Jurkat, Clone E6-1 (cell line): ENCODE data around the gene KNSTRN.
A peak's percentile ranks its signal among the peaks of the same experiment; 100 is the strongest.

Experiments used
- DNase-seq: peaks from one replicate; pipeline ENCODE4 v3.0.0-alpha.2; 2011; ENCODE audit warnings: low read depth, low spot score
- H3K4me3 ChIP-seq: 2 replicates; pipeline ENCODE4 v1.5.1; 2011; ENCODE audit warnings: mild to moderate bottlenecking, low read length, control low read depth, moderate library complexity

The KNSTRN gene

GRCh38 chr15:40420071-40420713 lies 37.7 kb downstream of the KNSTRN start:
- no peak for DNase-seq
- no peak overlapping the region for H3K4me3 ChIP-seq

- no peak for DNase-seq
These were observed 38.3 kb downstream of the KNSTRN start for GRCh38 chr15:40420793-40421192.

GRCh38 chr15:40421246-40422157 lies 39.0 kb downstream of the KNSTRN start:
- peak; percentile 54 for DNase-seq
- H3K4me3 ChIP-seq, result peak overlapping the region; percentile 21; the same call in 1 of the 2 replicates

More at GRCh38 chr15:40420793-40421192, 38.3 kb downstream of the KNSTRN start:
- no peak overlapping the region for H3K4me3 ChIP-seq

GRCh38 chr15:40424483-40425115 lies 42.1 kb downstream of the KNSTRN start:
- DNase-seq, result no peak
- no peak overlapping the region for H3K4me3 ChIP-seq

- DNase-seq, result no peak
- no peak overlapping the region for H3K4me3 ChIP-seq
These were observed 43.2 kb downstream of the KNSTRN start for GRCh38 chr15:40425681-40426080.

GRCh38 chr15:40427188-40427587 lies 44.7 kb downstream of the KNSTRN start:
- DNase-seq, result no peak
- no peak overlapping the region for H3K4me3 ChIP-seq

- DNase-seq, result no peak
- H3K4me3 ChIP-seq, result no peak overlapping the region
These were observed 45.7 kb downstream of the KNSTRN start for GRCh38 chr15:40428185-40428584.

GRCh38 chr15:40429068-40429710 lies 46.7 kb downstream of the KNSTRN start:
- DNase-seq, result no peak
- H3K4me3 ChIP-seq, result no peak overlapping the region

- no peak for DNase-seq
- no peak overlapping the region for H3K4me3 ChIP-seq
These were observed 47.8 kb downstream of the KNSTRN start for GRCh38 chr15:40430271-40430805.

GRCh38 chr15:40435023-40435709 lies 52.6 kb downstream of the KNSTRN start:
- H3K4me3 ChIP-seq, result no peak overlapping the region
- no peak for DNase-seq

GRCh38 chr15:40435710-40436089 lies 53.2 kb downstream of the KNSTRN start:
- no peak overlapping the region for H3K4me3 ChIP-seq
- no peak for DNase-seq

GRCh38 chr15:40436116-40436891 lies 53.8 kb downstream of the KNSTRN start:
- peak overlapping the region; percentile 7; the same call in 1 of the 2 replicates for H3K4me3 ChIP-seq
- DNase-seq, result no peak

GRCh38 chr15:40436892-40437751 lies 54.6 kb downstream of the KNSTRN start:
- no peak overlapping the region for H3K4me3 ChIP-seq

GRCh38 chr15:40437752-40438687 lies 55.5 kb downstream of the KNSTRN start:
- no peak overlapping the region for H3K4me3 ChIP-seq
- DNase-seq, result no peak

More at GRCh38 chr15:40436892-40437751, 54.6 kb downstream of the KNSTRN start:
- DNase-seq, result no peak

- no peak overlapping the region for H3K4me3 ChIP-seq
- DNase-seq, result no peak
These were observed 56.2 kb downstream of the KNSTRN start for GRCh38 chr15:40438712-40439111.

- no peak for DNase-seq
- peak overlapping the region; percentile 60 for H3K4me3 ChIP-seq
These were observed 57.0 kb downstream of the KNSTRN start for GRCh38 chr15:40439461-40439959.
